Measurements from ENCODE around the gene CBX7.

GRCh38 chr22:39150848-39151215, 1.6 kb downstream of the CBX7 start:
- no peak for TF ChIP-seq CTCF (IDR thresholded peaks at IDR 0.05)
- no peak for TF ChIP-seq POLR2A (IDR thresholded peaks at IDR 0.05)

All from esophagus squamous epithelium (tissue), 4 donors.